Fibroblast of lung (primary cell): ENCODE data around the gene JAG1.

Source experiments
- EZH2 ChIP-seq: IDR thresholded peaks from 2 replicates; pipeline ENCODE4 v1.5.1; 2012; ENCODE audit warnings: low read length, control low read depth, mild to moderate bottlenecking; ENCODE audit errors: missing control alignments
- TF ChIP-seq, protein P1 (sequence below), 2 donors: IDR thresholded peaks in 1 of 2; conservative IDR thresholded peaks in 1 of 2; 1 replicate in 1 of 2; 2 replicates in 1 of 2; pipeline ENCODE4 v1.5.1; 2011 to 2012; ENCODE audit warnings: low read length in 2 of 2, control low read depth in 1 of 2, inconsistent platforms in 1 of 2, low read depth in 1 of 2, mild to moderate bottlenecking in 1 of 2

DNA sequence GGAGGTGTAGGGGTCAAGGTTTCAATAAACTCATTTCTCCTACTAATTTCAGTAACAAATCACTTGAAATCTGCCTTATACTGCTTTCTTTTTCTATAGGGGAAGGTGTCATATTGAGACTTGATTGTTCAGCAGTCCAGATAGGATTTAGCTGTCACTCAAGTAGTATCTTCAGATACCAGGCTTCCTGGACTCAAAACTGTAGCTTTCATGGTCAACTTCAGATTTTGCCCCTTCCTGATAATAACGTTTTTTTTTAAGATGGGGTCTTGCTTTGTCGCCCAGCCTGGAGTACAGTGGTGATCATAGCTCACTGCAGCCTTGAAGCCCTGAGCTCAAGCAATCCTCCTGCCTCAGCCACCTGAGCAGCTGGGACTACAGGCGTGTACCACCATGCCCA, 77.8 kb downstream of the JAG1 start:
- TF ChIP-seq, protein P1, sequence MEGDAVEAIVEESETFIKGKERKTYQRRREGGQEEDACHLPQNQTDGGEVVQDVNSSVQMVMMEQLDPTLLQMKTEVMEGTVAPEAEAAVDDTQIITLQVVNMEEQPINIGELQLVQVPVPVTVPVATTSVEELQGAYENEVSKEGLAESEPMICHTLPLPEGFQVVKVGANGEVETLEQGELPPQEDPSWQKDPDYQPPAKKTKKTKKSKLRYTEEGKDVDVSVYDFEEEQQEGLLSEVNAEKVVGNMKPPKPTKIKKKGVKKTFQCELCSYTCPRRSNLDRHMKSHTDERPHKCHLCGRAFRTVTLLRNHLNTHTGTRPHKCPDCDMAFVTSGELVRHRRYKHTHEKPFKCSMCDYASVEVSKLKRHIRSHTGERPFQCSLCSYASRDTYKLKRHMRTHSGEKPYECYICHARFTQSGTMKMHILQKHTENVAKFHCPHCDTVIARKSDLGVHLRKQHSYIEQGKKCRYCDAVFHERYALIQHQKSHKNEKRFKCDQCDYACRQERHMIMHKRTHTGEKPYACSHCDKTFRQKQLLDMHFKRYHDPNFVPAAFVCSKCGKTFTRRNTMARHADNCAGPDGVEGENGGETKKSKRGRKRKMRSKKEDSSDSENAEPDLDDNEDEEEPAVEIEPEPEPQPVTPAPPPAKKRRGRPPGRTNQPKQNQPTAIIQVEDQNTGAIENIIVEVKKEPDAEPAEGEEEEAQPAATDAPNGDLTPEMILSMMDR (conservative IDR thresholded peaks at IDR 0.05 in 1 of 2, IDR thresholded peaks at IDR 0.05 in 1 of 2; ENCODE audit: low read depth in 1 of 2, low read length in 2 of 2), result no peak
- no peak for TF ChIP-seq EZH2
